T-helper 22 cell (primary cell): ENCODE measurements around the gene MPST.

Source experiments
- DNase-seq: peaks from one replicate; pipeline ENCODE4 v3.0.0-alpha.2; 2020; ENCODE audit warnings: low read depth

The MPST gene

DNA sequence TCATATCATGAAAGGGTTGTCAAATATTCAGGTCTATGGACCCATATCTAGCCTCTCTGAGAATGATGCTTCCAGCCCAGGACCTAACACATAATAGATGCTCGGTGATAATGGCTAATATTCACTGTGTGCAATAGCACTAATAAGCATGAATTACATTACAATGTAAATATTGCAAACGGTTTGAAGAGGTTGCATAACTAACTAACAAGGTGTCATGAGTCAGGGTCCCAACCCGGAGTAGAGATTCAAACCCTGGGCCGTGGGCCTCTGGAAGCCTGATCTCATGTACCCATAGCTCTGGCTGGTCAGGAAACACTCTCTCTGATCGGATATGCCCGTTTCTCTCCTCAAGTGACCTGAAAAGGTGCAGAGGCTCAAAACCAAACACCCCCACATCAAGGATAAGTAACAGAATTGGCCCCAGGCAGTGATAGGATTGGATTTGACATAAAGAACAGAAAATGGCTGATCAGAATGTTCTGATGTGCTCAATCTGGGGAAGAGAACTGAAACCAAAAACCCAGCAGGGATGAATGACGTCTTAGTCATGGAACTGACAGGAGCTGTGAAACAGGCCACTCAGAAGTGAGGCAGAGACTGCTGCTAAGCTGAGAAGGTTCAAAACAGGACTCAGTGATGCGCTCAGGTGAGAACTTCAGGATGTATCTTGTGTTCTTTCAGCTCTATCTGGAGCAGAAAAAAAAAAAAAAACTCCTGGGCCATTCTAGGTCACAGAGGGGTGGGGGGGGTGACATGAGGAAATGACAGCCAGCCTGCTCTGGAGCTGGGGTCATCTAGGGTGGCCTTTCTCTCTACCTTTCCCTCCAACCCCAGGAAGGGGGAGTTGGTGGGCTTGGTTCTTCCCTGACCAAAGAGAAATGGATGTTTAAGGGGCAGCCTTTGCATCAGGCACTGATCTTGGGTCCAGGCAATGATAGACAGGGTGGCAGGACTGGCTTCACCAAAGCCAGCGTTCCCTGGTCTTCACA, 25.4 kb downstream of the MPST start:
- DNase-seq: no peak

DNA sequence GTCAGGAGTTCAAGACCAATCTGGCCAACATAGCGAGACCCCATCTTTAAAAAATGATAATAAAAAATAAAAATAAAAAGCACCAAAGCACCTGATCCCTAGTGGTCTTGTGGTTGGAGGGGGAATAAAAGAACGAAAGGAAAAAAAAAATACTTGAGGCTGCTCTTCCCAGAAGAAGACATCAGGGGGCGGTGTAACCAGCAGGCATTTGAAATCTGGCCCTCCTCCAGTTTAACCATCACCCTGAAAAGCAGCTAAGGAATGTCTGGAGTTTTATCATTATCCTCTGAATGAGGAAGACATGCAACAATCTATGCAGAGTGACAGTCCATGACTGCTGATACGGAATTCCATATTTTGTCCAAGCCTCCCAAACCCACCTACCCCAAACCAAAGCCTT, 26.4 kb downstream of the MPST start:
- DNase-seq: no peak

- no peak for DNase-seq
Observed at GRCh38 chr22:37046589-37046988, 27.0 kb downstream of the MPST start.

DNA sequence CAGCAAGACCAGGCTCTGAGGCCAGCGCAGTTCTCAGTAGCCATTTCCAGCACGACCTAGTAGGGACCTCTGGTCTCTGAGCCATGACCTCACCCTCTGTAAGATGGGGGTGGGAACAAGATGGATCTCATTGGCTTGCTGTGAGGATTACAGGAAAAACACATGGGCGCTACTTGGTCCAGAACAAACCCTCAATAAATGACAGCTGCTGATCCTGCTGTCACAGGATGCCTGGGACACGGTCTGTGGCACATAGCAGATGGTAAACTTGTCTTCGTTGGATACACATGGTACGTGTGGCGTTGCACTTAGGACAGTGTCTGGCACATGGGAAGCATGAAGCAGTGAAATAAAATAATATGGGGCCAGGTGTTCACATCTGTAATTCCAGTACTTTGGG, 27.5 kb downstream of the MPST start:
- DNase-seq: no peak

- no peak for DNase-seq
Observed at GRCh38 chr22:37048133-37048532, 28.6 kb downstream of the MPST start.

DNA sequence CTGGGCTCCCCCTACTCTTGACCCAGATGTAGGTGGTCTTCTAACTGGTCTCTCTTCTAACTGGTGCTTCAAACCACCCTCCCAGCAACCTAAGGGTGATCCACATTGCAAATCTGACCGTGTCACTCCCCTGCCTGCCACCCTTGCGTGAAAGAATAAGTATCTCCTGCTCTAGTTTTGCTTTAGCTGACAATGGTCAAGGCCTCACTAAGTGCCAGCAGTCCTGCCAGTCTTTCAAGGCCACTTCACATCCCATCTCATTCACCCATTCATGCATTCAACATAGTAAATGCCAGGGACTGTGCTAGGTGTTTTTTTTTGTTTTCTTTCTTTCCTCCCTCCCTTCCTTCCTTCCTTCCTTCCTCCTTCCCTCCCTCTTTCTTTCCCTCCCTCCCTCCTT, 29.7 kb downstream of the MPST start:
- no peak for DNase-seq

GRCh38 chr22:37050913-37051312, 31.4 kb downstream of the MPST start:
- no peak for DNase-seq

- peak; percentile 53 for DNase-seq
Observed at GRCh38 chr22:37051391-37052385, 32.1 kb downstream of the MPST start, which contains the start of gene KCTD17. KCTD17 (plus strand) TSS chr22:37051742; CDS start chr22:37051761, 19 bp downstream.

DNA sequence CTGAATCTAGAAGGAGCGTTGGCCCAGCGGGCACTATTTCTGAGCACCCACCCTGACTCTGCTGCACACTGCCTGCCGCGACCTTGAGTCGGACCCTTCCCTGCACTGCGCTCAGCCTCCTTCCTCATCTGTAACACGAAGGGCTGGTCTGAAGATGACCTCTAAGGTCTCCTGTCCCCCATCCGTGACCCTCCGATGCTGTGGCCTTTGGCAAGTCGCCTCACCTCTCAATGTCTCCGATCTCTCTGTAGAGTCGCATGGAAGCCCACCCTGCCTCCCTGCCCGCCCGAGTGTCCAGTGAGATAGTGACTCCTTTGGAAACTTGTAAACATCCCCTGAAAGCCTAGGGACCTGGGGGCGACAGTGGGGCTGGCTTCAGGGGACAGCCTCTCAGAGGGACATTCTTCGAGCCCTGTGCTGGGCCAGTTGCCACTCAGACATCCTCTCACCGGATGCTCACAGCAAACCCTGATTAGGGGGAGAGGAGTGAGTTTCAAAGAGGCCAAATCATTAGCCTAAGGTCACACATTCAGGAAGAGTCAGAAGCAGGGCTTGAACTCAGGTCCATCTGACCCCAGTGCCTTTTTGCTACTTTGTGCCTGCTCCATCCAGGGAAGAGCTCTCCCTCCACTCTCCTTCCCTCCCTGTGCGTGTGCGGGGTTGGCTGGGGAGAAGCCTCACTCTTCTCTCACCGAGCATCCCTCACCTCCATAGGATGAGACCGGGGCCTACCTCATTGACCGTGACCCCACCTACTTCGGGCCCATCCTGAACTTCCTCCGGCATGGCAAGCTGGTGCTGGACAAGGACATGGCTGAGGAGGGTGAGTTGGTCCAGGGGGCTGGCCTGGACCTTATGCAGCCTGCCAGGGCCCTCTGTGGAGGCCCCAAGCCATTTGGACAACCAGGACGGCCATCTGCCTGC, 33.1 kb downstream of the MPST start:
- no peak for DNase-seq

DNA sequence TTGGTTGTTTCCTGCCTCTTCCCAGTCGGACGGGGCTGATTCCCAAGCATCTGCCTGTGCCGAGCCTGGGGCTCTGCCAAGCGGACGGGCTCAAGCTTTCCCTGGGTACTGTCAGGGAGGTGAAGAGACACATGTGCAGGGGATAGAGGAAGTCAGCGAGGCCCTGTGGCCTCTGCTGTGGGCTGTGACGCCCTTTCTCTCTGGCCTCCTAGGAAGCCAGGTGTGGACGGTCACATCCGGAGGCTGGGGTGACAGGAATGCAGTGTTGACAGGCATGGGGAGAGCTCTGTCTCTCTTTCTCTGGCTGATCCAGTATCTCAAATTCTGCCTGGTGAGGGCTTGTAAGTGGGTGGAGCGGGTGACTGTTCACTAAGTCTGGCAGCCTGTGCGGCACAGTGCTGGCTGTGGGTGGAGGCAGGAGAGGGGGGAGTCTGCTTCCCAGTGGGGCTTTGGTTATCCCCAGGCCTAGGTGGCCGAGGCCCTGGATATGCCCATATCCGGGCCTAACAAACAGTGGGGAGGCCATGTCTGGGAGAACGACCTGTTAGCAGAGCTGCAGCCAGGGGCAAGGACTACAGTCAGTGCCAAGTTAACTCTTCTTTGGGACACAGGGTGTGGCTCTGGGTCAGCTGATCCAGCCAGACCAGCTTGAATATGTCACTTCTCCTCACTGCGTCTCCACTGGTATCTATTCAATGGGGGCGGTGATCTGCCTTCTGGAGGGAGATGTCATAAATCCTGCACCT, 33.9 kb downstream of the MPST start:
- no peak for DNase-seq

- no peak for DNase-seq
Observed at GRCh38 chr22:37054056-37054395, 34.5 kb downstream of the MPST start.

DNA sequence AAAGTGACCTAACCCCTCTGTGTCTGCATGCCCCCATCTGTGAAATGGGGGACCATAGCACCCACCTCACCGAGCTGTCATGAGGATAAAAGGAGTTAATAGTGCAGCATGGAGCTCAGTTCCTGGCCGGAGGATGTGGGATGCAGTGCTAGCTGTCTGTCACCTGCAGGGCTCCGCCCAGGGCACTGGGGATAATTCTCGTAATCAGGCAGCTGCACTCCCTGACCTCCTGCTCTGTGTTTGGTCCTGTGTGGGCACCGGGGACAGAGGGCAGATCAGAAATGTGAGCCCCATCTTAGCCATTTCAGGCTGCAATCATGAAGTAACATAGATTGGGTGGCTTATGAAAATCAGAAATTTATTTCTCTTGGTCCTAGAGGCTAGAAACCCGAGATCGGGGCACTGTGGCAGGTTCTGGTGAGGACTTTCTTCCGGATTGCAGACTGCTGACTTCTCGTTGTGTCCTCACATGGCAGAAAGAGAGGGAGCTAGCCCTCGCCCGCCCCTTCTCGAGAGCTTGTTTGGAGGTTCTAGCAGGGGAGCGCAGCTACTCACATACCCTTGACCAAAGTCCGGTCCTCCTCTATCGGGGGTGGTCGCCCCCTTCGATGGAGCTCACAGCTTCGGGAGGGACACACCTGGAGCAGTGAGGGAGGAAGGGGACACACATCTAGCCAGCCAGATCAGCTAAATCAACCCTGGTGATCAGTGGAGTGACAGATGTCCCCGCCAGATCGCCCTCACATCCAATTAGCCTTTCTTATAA, 35.2 kb downstream of the MPST start:
- DNase-seq: no peak

DNA sequence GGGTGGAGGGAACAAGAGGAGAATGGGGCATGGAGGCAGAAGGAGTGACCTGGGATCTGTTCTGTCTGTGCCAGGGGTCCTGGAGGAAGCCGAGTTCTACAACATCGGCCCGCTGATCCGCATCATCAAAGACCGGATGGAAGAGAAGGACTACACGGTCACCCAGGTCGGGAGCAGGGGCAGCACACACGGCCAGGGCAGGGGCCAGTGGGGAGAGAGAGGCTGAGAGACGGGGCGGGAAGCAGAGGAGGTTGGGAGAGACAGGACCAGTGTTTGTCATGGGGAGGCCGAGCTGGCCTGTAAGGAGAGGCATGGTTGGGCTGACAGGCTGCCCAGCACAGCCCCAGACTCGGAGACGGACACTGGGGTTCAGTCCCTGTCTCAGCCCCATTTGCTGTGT, 36.7 kb downstream of the MPST start:
- no peak for DNase-seq

- DNase-seq: no peak
Observed at GRCh38 chr22:37057226-37057625, 37.7 kb downstream of the MPST start.

DNA sequence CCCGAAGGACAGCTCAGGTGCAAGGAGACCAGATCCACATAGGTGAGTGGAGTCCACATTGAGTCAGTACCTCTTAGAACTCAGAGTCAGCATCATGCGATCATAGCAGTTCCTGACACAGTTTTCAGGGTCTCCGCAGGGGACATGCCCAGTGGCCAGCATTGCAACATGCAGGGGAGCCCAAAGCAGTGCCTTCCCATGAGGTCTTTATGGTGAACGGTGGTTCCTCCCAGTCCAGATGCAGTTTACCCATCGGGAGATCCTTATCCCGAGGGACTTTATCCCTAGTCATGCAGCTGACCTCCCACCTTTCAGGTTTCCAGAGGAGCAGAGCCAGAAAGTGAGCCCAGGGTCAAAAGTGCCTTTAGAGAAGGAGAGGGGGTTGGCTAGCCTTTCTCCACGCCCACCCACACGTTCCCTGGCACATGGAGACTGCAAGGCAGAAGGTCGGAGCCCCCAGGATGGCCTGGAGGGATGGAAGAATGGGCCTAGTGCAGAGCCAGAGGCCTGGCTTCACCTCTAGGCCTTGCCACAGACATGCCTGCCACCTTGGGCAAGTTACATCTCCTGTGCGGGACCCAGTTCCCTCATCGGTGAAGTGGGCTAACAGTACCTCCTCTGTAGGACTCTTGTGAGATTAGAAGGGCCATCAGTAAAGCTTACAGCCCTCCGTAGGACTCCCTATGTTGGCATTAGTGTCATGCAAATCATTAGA, 38.4 kb downstream of the MPST start:
- no peak for DNase-seq

- DNase-seq: no peak
Observed at GRCh38 chr22:37058917-37059701, 39.6 kb downstream of the MPST start.

- DNase-seq: no peak
Observed at GRCh38 chr22:37059876-37060449, 40.4 kb downstream of the MPST start.
